ENCODE measurements around the gene PSG1. TPM values are rescaled to one million over a fixed set of nuclear protein-coding genes. Genes with fewer than 3 reads are reported as not detected.
"Not testable (repeated sequence)": the region's sequence is repeated elsewhere in the genome, so short reads cannot be mapped to it uniquely, and the experiment has no call there.

PSG1 gene
- polyA plus RNA-seq, 6 donors from 2014 or later, result not detected

DNA sequence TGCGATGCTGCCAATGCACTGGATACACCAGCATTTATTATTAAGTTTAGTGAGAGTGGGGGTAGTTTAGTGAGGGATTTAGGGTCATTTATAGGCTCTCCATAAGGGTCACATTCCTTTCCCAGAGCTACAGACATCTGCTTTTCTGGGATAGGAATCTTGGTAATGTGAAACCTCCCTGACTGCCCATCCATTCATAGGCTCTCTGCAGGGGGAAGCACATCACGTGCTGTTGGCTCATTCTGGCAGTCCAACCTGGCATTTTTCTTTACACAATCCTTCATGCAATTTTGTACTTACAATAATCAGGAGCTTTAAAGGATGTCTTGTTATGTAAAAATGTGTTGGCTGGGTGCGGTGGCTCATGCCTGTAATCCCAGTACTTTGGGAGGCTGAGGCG, 21.0 kb upstream of the PSG1 start:
- Mint-ChIP-seq H3K27ac (peak overlapping the region in 1 of 6 donors; percentile 1), H3K9me3 (peaks cover 0 to 14% (median 10%) of the 10 kb centered on the region in 7 donors), H3K27me3 (peaks cover 21 to 27% (median 26%) of the 10 kb centered on the region in 3 donors)
- H3K4me1 Mint-ChIP-seq; ATAC-seq (ENCODE audit: low read depth in 2 of 2); DNase-seq; H3K36me3 Mint-ChIP-seq; H3K4me3 Mint-ChIP-seq: not testable (repeated sequence)

GRCh38 chr19:42899674-42900073, 20.2 kb upstream of the PSG1 start:
- H3K27me3 Mint-ChIP-seq, result peaks cover 19 to 27% (median 26%) of the 10 kb centered on the region in 3 donors
- not testable (repeated sequence) for H3K27ac Mint-ChIP-seq; H3K4me3 Mint-ChIP-seq; H3K4me1 Mint-ChIP-seq; H3K36me3 Mint-ChIP-seq; DNase-seq; ATAC-seq (ENCODE audit: low read depth in 2 of 2)
- peaks cover 0 to 15% (median 10%) of the 10 kb centered on the region in 7 donors for H3K9me3 Mint-ChIP-seq

- H3K4me1 Mint-ChIP-seq; H3K4me3 Mint-ChIP-seq; H3K27ac Mint-ChIP-seq; ATAC-seq (ENCODE audit: low read depth in 2 of 2); DNase-seq; H3K36me3 Mint-ChIP-seq: not testable (repeated sequence)
- Mint-ChIP-seq H3K9me3 (peaks cover 0 to 17% (median 10%) of the 10 kb centered on the region in 7 donors), H3K27me3 (peaks cover 19 to 27% (median 26%) of the 10 kb centered on the region in 3 donors)
Observed at GRCh38 chr19:42899110-42899509, 19.6 kb upstream of the PSG1 start.

DNA sequence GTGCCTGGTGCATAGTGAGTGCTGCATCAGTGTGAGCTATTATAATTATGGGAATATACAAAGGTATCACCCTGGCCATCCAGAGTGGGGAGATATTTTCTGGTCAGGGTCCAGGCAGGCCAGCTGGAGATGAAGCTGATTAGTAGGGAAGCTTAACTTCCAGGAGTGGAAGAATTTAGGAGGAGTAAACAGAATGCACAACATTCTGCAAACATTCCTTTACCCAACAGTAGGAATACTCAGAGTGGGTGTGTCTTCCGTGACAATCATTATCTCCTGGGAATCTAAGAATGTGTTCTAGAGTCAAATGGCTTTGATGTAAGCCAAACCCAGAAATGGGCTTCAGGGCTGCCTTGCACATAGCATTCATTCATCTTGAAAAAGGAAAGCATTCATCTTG, 19.1 kb upstream of the PSG1 start:
- DNase-seq; ATAC-seq (ENCODE audit: low read depth in 2 of 2); H3K27ac Mint-ChIP-seq; H3K4me3 Mint-ChIP-seq; H3K4me1 Mint-ChIP-seq; H3K36me3 Mint-ChIP-seq: not testable (repeated sequence)
- H3K9me3 Mint-ChIP-seq, result peaks cover 0 to 17% (median 10%) of the 10 kb centered on the region in 7 donors
- peaks cover 19 to 27% (median 26%) of the 10 kb centered on the region in 3 donors for H3K27me3 Mint-ChIP-seq

DNA sequence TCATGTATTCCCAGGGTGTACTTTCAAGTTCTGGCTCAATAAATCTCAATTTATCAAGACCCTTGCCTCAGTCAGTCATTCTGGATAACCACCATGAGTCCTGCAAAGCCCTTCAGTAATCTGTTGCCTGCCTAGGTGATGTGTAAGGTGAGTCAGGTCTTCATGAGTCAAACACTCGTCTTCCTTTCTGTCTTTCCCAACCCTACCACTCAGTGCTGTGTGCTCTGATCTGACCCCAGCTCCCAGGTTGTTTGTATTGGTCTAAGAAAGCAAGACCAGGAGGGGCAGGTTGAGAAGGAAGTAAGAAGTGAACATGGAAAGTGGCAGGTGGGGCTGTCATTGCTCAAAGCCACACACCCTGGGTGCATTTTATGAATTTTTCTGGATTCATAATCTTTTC, 18.2 kb upstream of the PSG1 start:
- not testable (repeated sequence) for ATAC-seq (ENCODE audit: low read depth in 2 of 2); DNase-seq; H3K4me1 Mint-ChIP-seq; H3K36me3 Mint-ChIP-seq; H3K4me3 Mint-ChIP-seq; H3K27ac Mint-ChIP-seq
- Mint-ChIP-seq H3K27me3 (peaks cover 18 to 22% (median 19%) of the 10 kb centered on the region in 3 donors), H3K9me3 (peaks cover under 1 to 22% (median 14%) of the 10 kb centered on the region in 7 donors)

DNA sequence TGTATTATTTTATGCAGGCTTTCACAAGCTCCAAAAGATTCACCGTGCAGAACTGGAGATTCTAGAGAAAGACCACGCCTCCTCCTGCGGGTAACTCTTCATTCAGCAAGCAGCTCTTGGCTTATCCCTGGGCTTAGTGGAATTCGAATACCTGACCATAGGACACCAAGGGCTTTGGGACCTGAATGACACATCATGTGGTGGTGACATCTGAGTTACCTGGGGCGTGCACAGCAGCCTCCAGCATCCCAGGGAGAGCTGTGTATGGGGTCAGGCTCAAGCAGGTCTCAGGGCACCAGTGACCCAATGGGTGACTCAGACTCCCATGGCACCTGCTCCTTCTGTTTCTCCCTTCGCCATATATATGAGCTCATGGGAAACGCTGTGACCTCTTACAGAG, 10.9 kb upstream of the PSG1 start:
- not testable (repeated sequence) for ATAC-seq (ENCODE audit: low read depth in 2 of 2); H3K4me1 Mint-ChIP-seq

DNA sequence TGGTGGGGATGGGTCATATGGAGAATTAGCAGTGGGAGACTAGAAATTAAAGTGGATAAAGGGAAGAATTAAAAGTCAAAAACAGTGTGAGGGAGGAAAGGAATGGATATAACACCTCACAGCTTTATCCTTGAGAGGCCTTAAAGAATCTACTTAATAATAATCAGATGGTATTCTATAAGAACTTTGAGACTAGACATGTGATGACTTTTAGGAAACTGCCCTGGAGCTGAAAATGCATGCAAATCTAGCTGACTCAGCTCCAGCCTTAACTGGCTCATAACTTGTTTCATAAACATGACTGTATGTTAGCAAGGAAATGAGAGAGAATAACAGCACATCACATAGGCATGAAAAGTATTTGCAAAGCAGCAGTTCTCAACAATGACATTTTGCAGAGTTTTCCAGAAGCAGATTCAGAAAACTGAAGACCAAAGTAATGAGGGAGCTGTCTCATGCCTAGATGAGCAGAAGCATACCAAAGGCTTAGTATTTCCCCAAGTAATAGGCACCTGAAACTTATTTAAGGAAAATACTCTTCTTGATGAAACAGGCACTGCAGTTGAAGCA, 8.4 kb upstream of the PSG1 start:
- Mint-ChIP-seq H3K27me3 (peaks cover 29 to 42% (median 31%) of the 10 kb centered on the region in 3 donors), H3K9me3 (peaks cover 3 to 25% (median 15%) of the 10 kb centered on the region in 7 donors)
- DNase-seq; H3K27ac Mint-ChIP-seq; ATAC-seq (ENCODE audit: low read depth in 2 of 2); H3K4me1 Mint-ChIP-seq; H3K36me3 Mint-ChIP-seq; H3K4me3 Mint-ChIP-seq: not testable (repeated sequence)

More for the DNA sequence above, 10.9 kb upstream of the PSG1 start:
- H3K36me3 Mint-ChIP-seq, H3K27ac Mint-ChIP-seq, DNase-seq, H3K4me3 Mint-ChIP-seq: not testable (repeated sequence)
- peaks cover 3 to 28% (median 21%) of the 10 kb centered on the region in 7 donors for H3K9me3 Mint-ChIP-seq
- peaks cover 10 to 23% (median 12%) of the 10 kb centered on the region in 3 donors for H3K27me3 Mint-ChIP-seq

- H3K4me3 Mint-ChIP-seq, H3K9me3 Mint-ChIP-seq: not testable (repeated sequence)
- H3K27me3 Mint-ChIP-seq, result peaks cover 34 to 63% (median 53%) of the 10 kb centered on the region in 3 donors
Observed at GRCh38 chr19:42882730-42883129, 3.2 kb upstream of the PSG1 start.

DNA sequence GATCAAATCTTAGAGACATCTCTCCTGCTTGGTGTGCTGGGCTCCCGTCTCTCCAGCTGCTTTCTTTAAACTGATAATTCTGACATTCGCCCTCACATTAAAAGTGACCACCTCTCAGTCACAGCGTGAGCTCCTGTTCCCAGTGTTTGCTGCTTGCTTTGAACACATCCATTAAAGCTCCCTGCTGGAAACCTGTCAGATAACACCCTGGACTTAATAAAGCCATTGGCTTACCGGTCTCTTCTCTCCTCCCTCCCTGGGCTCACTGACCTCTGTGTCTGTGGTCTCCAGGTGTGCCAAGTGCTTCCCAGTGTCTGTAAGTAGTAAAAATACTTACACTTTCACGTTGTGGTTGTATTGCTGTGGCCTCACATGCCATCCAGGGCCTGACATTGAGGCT, 2.5 kb upstream of the PSG1 start:
- peaks cover 34 to 56% (median 53%) of the 10 kb centered on the region in 3 donors for H3K27me3 Mint-ChIP-seq
- not testable (repeated sequence) for DNase-seq; H3K9me3 Mint-ChIP-seq; H3K4me3 Mint-ChIP-seq; H3K36me3 Mint-ChIP-seq; H3K4me1 Mint-ChIP-seq; ATAC-seq (ENCODE audit: low read depth in 2 of 2)
- peak overlapping the region in 1 of 6 donors; percentile 47 for H3K27ac Mint-ChIP-seq

More at GRCh38 chr19:42882730-42883129, 3.2 kb upstream of the PSG1 start:
- not testable (repeated sequence) for ATAC-seq (ENCODE audit: low read depth in 2 of 2); H3K27ac Mint-ChIP-seq; DNase-seq; H3K4me1 Mint-ChIP-seq; H3K36me3 Mint-ChIP-seq

DNA sequence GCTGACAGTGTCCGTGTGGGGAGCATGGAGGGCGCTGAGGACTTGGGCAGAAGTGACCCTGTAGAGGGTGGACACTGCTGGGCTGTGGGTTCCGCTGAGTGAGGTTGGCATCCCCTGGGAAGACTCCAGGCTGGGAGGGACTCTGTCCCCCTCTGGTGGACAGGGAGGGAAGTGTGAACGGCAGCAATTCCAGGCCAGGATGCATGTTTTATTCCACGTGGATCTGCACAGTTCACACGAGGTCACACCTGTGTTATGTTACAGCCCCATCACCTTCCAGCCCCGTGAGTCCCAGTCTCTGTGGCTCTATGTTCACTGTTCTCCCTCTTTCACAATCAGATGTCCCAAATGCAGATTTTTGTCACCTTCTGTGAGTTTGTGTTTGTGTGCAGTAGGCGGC, 1.8 kb upstream of the PSG1 start:
- DNase-seq; H3K27ac Mint-ChIP-seq; H3K9me3 Mint-ChIP-seq; H3K4me1 Mint-ChIP-seq; H3K36me3 Mint-ChIP-seq; H3K4me3 Mint-ChIP-seq; ATAC-seq (ENCODE audit: low read depth in 2 of 2): not testable (repeated sequence)
- H3K27me3 Mint-ChIP-seq, result peaks cover 29 to 52% (median 49%) of the 10 kb centered on the region in 3 donors

DNA sequence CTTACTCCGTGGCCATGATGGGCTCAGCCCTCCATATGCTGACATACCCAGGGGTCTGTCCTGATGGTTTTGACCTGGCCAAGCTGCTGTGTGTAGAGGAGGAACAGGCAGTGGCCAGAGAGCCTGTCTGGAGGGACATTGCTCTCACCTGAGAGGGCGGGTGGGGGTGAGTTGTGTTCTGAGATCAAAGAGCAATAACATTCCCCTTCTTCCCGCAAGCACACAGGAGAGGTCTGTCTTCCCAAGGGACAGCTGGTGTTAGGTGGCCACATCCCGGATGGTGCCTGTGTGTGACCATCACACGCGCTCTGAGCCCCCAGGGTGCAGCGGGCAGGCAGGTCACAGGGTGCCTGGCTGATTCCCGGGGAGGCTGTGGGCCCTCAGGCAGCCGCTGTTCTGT, 1.1 kb upstream of the PSG1 start:
- H3K9me3 Mint-ChIP-seq; ATAC-seq (ENCODE audit: low read depth in 2 of 2); H3K4me1 Mint-ChIP-seq; H3K36me3 Mint-ChIP-seq; DNase-seq; H3K27ac Mint-ChIP-seq; H3K4me3 Mint-ChIP-seq: not testable (repeated sequence)
- peaks cover 25 to 52% (median 43%) of the 10 kb centered on the region in 3 donors for H3K27me3 Mint-ChIP-seq

DNA sequence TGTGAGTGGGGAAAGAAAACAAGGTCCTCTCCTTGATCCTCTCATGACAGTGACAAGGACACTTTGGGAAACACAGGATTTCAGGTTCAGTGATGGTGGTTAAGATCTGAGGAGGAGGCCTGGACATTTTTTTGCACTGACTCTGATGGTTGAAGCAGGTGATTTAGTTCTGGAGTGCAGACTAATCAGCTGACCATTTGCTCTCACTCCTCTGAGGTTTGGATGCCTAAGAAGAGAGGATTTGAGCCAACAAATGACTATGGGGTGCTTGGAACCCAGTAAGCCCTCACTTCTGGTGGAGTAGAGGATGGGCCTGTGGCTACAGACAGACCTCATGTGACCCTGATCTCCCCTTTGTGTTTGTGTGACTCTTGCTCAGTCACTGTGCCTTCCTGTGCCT, 2.9 kb downstream of the PSG1 start:
- not testable (repeated sequence) for H3K36me3 Mint-ChIP-seq; H3K4me1 Mint-ChIP-seq; DNase-seq; H3K9me3 Mint-ChIP-seq; H3K27ac Mint-ChIP-seq; ATAC-seq (ENCODE audit: low read depth in 2 of 2); H3K4me3 Mint-ChIP-seq
- peaks cover 4 to 32% (median 28%) of the 10 kb centered on the region in 3 donors for H3K27me3 Mint-ChIP-seq

GRCh38 chr19:42875881-42876280, 3.6 kb downstream of the PSG1 start:
- not testable (repeated sequence) for H3K36me3 Mint-ChIP-seq; H3K4me1 Mint-ChIP-seq; H3K9me3 Mint-ChIP-seq; H3K27ac Mint-ChIP-seq; DNase-seq; H3K4me3 Mint-ChIP-seq; ATAC-seq (ENCODE audit: low read depth in 2 of 2)
- H3K27me3 Mint-ChIP-seq, result peaks cover 8 to 28% (median 23%) of the 10 kb centered on the region in 3 donors
